Pancreas (tissue), 10 donors: ENCODE data around the gene MUC5B. TPM values are rescaled to one million over a fixed set of nuclear protein-coding genes. Genes with fewer than 3 reads are reported as not detected.
"Not testable (repeated sequence)": the region's sequence is repeated elsewhere in the genome, so short reads cannot be mapped to it uniquely, and the experiment has no call there.

ENCODE experiments used
- ATAC-seq, 4 donors: fragments of 200-7000 bp; cut with Tn5 transposase; one replicate each; pipeline versions ENCODE4 v1.8.0 to v1.9.1; 2020; ENCODE audit warnings: mild to moderate bottlenecking in 4 of 4, moderate library complexity in 4 of 4
- DNase-seq, 6 donors: peaks; one replicate each; pipeline ENCODE4 v3.0.0-alpha.2; 2020
- FAIRE-seq: peaks from 2 replicates; lab custom pipeline; 2012; peaks lifted over from hg19 to GRCh38; lab: Jason Lieb, UNC
- H3K27ac ChIP-seq, 4 donors: fragments of 200-600 bp; sonication (generic); 1 replicate in 3 of 4; 2 replicates in 1 of 4; pipeline versions ENCODE4 v1.5.0 to v1.8.0; 2020
- H3K27me3 ChIP-seq, 4 donors: fragments of 200-600 bp; one replicate each; pipeline ENCODE4 v1.8.0; 2021
- H3K36me3 ChIP-seq, 3 donors: fragments of 200-600 bp; sonication (generic) in 1 of 3; one replicate each; pipeline versions ENCODE4 v1.5.0 to v1.8.0; 2020 to 2021
- H3K4me1 ChIP-seq, 3 donors: fragments of 200-600 bp; one replicate each; pipeline ENCODE4 v1.8.0; 2021
- H3K4me3 ChIP-seq, 4 donors: fragments of 200-600 bp; sonication (generic) in 2 of 4; one replicate each; pipeline versions ENCODE4 v1.5.0 to v1.8.0; 2020 to 2021
- H3K9me3 ChIP-seq, 4 donors: fragments of 200-600 bp; one replicate each; pipeline ENCODE4 v1.8.0; 2021
- CTCF ChIP-seq, 4 donors: fragments of 200-600 bp; sonication (generic) in 3 of 4; IDR thresholded peaks; one replicate each; pipeline versions ENCODE4 v1.5.0 to v1.8.0; 2021; ENCODE audit warnings: antibody characterized with exemption in 4 of 4
- WGBS, 2 donors: extraction: QIAGEN DNeasy Blood & Tissue Kit; methylation state at CpG; one replicate each; pipeline ENCODE4 v1.1.7; 2013; 5-methylcytosine and 5-hydroxymethylcytosine counted together
- intact Hi-C, 3 donors: fragments of 100-400 bp; cut with DNase I; formaldehyde crosslinking; loops; one replicate each; pipeline versions ENCODE4 v1.11.1 to v1.14.2; 2022
- polyA plus RNA-seq, 2 donors: library from polyadenylated mRNA; stranded (reverse); fragments of 200-250 nt; gene quantifications; one replicate each; pipeline ENCODE4 v1.2.3, GENCODE V29; 2013
- total RNA-seq, 6 donors: library from RNA; stranded (reverse); fragmentation: NEBNext Ultra II Directional in 4 of 6; extraction: Animal tissue kit (Norgen Biotek cat#: 25700) in 4 of 6; gene quantifications; one replicate each; pipeline versions ENCODE4 v1.2.1 to v1.2.4, GENCODE V29; 2021 to 2023
- donor health status: healthy with polysubstance abuse.
- donor health status: DM: no; HTN: no; CAD: no; lungs with moderate emphysema.
- donor health status: DM: no; HTN: no; CAD: no.
- donor health status: control.
- donor health status: control.
- donor health status: Bipolar disorder and iron deficiency.
- donor health status: DM: yes; HTN: yes; CAD: no.
- donor health status: DM: no; HTN: no; CAD: no.
- donor health status: DM: no; HTN: no; CAD: no.
- donor health status: DM: yes; HTN: yes; CAD: no.

MUC5B gene
- total and polyA plus RNA-seq, 8 donors: 5.1 to 65.4 (median 15.1) TPM

DNA sequence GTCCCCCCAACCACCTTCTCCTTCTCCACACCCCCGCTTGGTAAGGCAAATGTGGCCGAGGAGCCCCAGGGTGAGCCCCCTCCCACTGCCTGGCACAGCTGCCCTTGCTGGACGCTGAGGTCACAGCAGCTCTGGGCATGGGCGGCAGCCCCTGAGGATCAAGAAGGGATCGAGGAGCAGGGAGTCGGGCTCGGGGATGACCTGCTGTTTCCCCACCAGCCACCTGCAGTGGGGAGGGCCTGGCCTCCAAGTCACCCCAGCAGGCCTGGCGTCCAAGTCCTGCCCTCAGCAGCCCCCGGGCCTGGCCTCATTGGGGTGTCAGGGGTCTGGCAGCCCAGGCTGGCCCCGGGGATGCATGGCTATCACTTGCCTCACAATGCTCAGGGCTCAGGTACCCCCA lies 41.4 kb upstream of the MUC5B start:
- intact Hi-C loops: no loop called here
- no peak overlapping the region for H3K27ac ChIP-seq
- TF ChIP-seq CTCF (IDR thresholded peaks at IDR 0.05): no peak
- H3K4me3 ChIP-seq: no peak overlapping the region
- WGBS, 2 donors: 60 to 69% methylated on average over 10 of the region's 10 CpGs
- H3K36me3 ChIP-seq: no peaks in the 10 kb centered on the region
- H3K4me1 ChIP-seq: no peaks in the 10 kb centered on the region
- no peak for ATAC-seq
- peak in 1 of 6 donors; percentile 67 for DNase-seq
- no peak for FAIRE-seq
- no peaks in the 10 kb centered on the region for H3K27me3 ChIP-seq
- no peaks in the 10 kb centered on the region for H3K9me3 ChIP-seq

GRCh38 chr11:1181853-1182535 lies 40.9 kb upstream of the MUC5B start:
- TF ChIP-seq CTCF (IDR thresholded peaks at IDR 0.05): no peak
- 65 to 75% methylated on average over 40 to 41 of the region's 41 CpGs for WGBS, 2 donors
- Histone ChIP-seq H3K4me3 (no peak overlapping the region), H3K27ac (no peak overlapping the region), H3K27me3 (no peaks in the 10 kb centered on the region), H3K4me1 (no peaks in the 10 kb centered on the region), H3K36me3 (no peaks in the 10 kb centered on the region), H3K9me3 (no peaks in the 10 kb centered on the region)
- intact Hi-C loops: no loop called here
- DNase-seq (peak in 2 of 6 donors; percentile 32 to 61), ATAC-seq (no peak), FAIRE-seq (no peak)

DNA sequence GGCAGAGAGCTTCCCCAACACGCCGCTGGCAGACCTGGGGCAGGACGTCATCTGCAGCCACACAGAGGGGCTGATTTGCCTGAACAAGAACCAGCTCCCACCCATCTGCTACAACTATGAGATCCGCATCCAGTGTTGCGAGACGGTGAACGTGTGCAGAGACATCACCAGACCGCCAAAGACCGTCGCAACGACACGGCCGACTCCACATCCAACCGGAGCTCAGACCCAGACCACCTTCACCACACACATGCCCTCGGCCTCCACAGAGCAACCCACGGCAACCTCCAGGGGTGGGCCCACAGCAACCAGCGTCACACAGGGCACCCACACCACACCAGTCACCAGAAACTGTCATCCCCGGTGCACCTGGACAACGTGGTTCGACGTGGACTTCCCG lies 38.7 kb upstream of the MUC5B start:
- intact Hi-C loops, H3K27ac ChIP-seq, H3K36me3 ChIP-seq, DNase-seq, FAIRE-seq, H3K4me1 ChIP-seq, ATAC-seq, H3K4me3 ChIP-seq, H3K27me3 ChIP-seq, H3K9me3 ChIP-seq: not testable (repeated sequence)
- WGBS, 2 donors: 86 to 95% methylated on average over 16 to 19 of the region's 22 CpGs

GRCh38 chr11:1188451-1189130 lies 34.3 kb upstream of the MUC5B start:
- H3K4me3 ChIP-seq, H3K27ac ChIP-seq, H3K9me3 ChIP-seq, FAIRE-seq, H3K27me3 ChIP-seq, H3K4me1 ChIP-seq, intact Hi-C loops, ATAC-seq, H3K36me3 ChIP-seq: not testable (repeated sequence)
- WGBS, 2 donors: 66 to 78% methylated on average over 15 of the region's 15 CpGs
- peak in 2 of 6 donors; percentile 19 to 42 for DNase-seq

GRCh38 chr11:1189816-1190215 lies 33.0 kb upstream of the MUC5B start:
- H3K4me3 ChIP-seq, ATAC-seq, H3K36me3 ChIP-seq, H3K9me3 ChIP-seq, intact Hi-C loops, H3K4me1 ChIP-seq, H3K27me3 ChIP-seq, H3K27ac ChIP-seq, FAIRE-seq: not testable (repeated sequence)
- DNase-seq: peak in 2 of 6 donors; percentile 14 to 15
- 67 to 71% methylated on average over 5 to 12 of the region's 12 CpGs for WGBS, 2 donors

DNA sequence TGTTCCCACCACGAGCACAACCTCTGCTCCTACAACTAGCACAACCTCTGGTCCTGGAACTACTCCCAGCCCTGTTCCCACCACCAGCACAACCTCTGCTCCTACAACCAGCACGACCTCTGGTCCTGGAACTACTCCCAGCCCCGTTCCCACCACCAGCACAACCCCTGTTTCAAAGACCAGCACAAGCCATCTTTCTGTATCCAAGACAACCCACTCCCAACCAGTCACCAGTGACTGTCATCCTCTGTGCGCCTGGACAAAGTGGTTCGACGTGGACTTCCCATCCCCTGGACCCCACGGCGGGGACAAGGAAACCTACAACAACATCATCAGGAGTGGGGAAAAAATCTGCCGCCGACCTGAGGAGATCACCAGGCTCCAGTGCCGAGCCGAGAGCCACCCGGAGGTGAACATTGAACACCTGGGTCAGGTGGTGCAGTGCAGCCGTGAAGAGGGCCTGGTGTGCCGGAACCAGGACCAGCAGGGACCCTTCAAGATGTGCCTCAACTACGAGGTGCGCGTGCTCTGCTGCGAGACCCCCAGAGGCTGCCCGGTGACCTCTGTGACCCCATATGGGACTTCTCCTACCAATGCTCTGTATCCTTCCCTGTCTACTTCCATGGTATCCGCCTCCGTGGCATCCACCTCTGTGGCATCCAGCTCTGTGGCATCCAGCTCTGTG lies 30.9 kb upstream of the MUC5B start:
- H3K4me3 ChIP-seq, H3K36me3 ChIP-seq, ATAC-seq, FAIRE-seq, H3K4me1 ChIP-seq, H3K9me3 ChIP-seq, H3K27me3 ChIP-seq, intact Hi-C loops, H3K27ac ChIP-seq: not testable (repeated sequence)
- WGBS, 2 donors: 72 to 78% methylated on average over 18 to 22 of the region's 22 CpGs
- peak in 2 of 6 donors; percentile 26 to 27 for DNase-seq
